SU-DHL-6 (cell line): ENCODE results near the gene TUNAR.

Source experiments
- H2AFZ ChIP-seq: fragments of 200-600 bp; sonication (generic); 2 replicates; pipeline ENCODE4 v1.6.1; 2014; ENCODE audit warnings: low read depth, mild to moderate bottlenecking, moderate library complexity, mixed read lengths, antibody characterized with exemption, low read length; ENCODE audit not compliant: severe bottlenecking
- H3F3A ChIP-seq: fragments of 200-600 bp; shearing (Covaris generic); 2 replicates; pipeline ENCODE4 v1.6.0; 2016; ENCODE audit warnings: antibody characterized with exemption, mild to moderate bottlenecking; ENCODE audit not compliant: insufficient read depth
- H3K27ac ChIP-seq: fragments of 200-600 bp; sonication (generic); 2 replicates; pipeline ENCODE4 v1.5.1; 2016; ENCODE audit warnings: low read depth, mild to moderate bottlenecking, low read length, moderate library complexity, mixed read lengths
- H3K27me3 ChIP-seq: fragments of 200-600 bp; sonication (generic), shearing (Covaris generic); 2 replicates; pipeline ENCODE4 v1.6.0; 2014; ENCODE audit warnings: mild to moderate bottlenecking, low read length
- H3K36me3 ChIP-seq: fragments of 200-600 bp; sonication (generic); 2 replicates; pipeline ENCODE4 v1.6.1; 2014; ENCODE audit warnings: mild to moderate bottlenecking, low read length, mixed read lengths
- H3K4me2 ChIP-seq: fragments of 300-600, 200-600 bp; shearing (Covaris generic), sonication (generic); 2 replicates; pipeline ENCODE4 v1.6.0; 2014; ENCODE audit warnings: low read length, low read depth, mild to moderate bottlenecking; ENCODE audit not compliant: poor library complexity, severe bottlenecking
- H3K4me3 ChIP-seq: fragments of 200-600 bp; sonication (generic); 2 replicates; pipeline ENCODE4 v1.5.1; 2014; ENCODE audit warnings: antibody characterized with exemption, low read length, mild to moderate bottlenecking, mixed read lengths; ENCODE audit not compliant: insufficient read depth, poor library complexity, severe bottlenecking
- H3K79me2 ChIP-seq: fragments of 200-600 bp; sonication (generic); 2 replicates; pipeline ENCODE4 v1.6.1; 2014; ENCODE audit warnings: mild to moderate bottlenecking, low read length, moderate library complexity; ENCODE audit not compliant: insufficient read depth
- H3K9ac ChIP-seq: fragments of 200-600 bp; sonication (generic); 2 replicates; pipeline ENCODE4 v1.7.0; 2014; ENCODE audit warnings: mild to moderate bottlenecking, low read length
- H3K9me2 ChIP-seq: fragments of 200-600 bp; sonication (generic); replicated peaks from 2 replicates; pipeline ENCODE4 v1.6.1; 2014; ENCODE audit warnings: low read length; ENCODE audit not compliant: insufficient read depth
- H3K9me3 ChIP-seq: fragments of 200-600 bp; sonication (generic); 2 replicates; pipeline ENCODE4 v1.6.1; 2014; ENCODE audit warnings: low read length, mixed read lengths; ENCODE audit not compliant: insufficient read depth
- H4K20me1 ChIP-seq: fragments of 200-600 bp; sonication (generic); 2 replicates; pipeline ENCODE4 v1.6.1; 2014; ENCODE audit warnings: low read depth, mild to moderate bottlenecking, antibody characterized with exemption, low read length, moderate library complexity, mixed read lengths
- EZH2phosphoT487 ChIP-seq: fragments of 200-600 bp; sonication (generic), shearing (Covaris generic); conservative IDR thresholded peaks from 2 replicates; pipeline ENCODE4 v1.6.1; 2018; ENCODE audit warnings: mild to moderate bottlenecking, antibody characterized with exemption, low read length, moderate library complexity, mixed read lengths
- TF ChIP-seq, protein P1 (sequence below): fragments of 200-600 bp; sonication (generic); IDR thresholded peaks from one replicate; pipeline ENCODE4 v1.5.1; 2017; ENCODE audit warnings: antibody characterized with exemption, mild to moderate bottlenecking, low read length, moderate library complexity; ENCODE audit not compliant: insufficient read depth, poor library complexity, severe bottlenecking

Gene TUNAR

GRCh38 chr14:95849761-95850160, 26.9 kb upstream of the TUNAR start:
- Histone ChIP-seq H3K9me3 (no peaks in the 10 kb centered on the region), H3K9me2 (no peaks in the 10 kb centered on the region), H3K9ac (no peak overlapping the region), H2AFZ (no peak overlapping the region), H3K4me2 (no peak overlapping the region), H3K79me2 (no peaks in the 10 kb centered on the region), H3K4me3 (no peak overlapping the region), H3K36me3 (no peaks in the 10 kb centered on the region), H4K20me1 (no peaks in the 10 kb centered on the region), H3K27me3 (0 out of 2 replicates have a peak, but pooled peaks cover 3% of the 10 kb centered on the region), H3K27ac (no peak overlapping the region), H3F3A (no peaks in the 10 kb centered on the region)
- no peak for TF ChIP-seq EZH2phosphoT487
- TF ChIP-seq, protein P1, sequence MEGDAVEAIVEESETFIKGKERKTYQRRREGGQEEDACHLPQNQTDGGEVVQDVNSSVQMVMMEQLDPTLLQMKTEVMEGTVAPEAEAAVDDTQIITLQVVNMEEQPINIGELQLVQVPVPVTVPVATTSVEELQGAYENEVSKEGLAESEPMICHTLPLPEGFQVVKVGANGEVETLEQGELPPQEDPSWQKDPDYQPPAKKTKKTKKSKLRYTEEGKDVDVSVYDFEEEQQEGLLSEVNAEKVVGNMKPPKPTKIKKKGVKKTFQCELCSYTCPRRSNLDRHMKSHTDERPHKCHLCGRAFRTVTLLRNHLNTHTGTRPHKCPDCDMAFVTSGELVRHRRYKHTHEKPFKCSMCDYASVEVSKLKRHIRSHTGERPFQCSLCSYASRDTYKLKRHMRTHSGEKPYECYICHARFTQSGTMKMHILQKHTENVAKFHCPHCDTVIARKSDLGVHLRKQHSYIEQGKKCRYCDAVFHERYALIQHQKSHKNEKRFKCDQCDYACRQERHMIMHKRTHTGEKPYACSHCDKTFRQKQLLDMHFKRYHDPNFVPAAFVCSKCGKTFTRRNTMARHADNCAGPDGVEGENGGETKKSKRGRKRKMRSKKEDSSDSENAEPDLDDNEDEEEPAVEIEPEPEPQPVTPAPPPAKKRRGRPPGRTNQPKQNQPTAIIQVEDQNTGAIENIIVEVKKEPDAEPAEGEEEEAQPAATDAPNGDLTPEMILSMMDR = no peak

DNA sequence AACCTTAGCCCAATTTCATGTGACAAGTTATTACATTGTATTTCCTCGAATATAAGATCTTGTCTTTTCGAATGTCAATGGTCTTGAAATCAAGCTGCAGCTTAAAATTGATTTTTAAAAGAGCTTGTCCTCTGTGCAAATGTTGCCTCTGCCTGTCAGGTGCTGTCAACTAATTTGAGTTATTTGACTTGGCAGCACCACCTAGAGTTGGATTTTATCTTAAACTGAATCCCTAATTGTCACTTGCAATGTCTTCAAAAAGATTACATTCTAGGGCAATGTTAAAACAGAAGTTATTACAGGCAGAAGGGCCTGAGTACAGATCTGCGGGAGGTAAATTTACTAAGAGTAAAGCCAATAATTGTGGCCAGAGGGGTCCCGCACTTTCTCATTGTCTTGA, 26.2 kb upstream of the TUNAR start:
- TF ChIP-seq, protein P1 = no peak
- no peak for TF ChIP-seq EZH2phosphoT487
- no peak overlapping the region for H3K4me2 ChIP-seq

DNA sequence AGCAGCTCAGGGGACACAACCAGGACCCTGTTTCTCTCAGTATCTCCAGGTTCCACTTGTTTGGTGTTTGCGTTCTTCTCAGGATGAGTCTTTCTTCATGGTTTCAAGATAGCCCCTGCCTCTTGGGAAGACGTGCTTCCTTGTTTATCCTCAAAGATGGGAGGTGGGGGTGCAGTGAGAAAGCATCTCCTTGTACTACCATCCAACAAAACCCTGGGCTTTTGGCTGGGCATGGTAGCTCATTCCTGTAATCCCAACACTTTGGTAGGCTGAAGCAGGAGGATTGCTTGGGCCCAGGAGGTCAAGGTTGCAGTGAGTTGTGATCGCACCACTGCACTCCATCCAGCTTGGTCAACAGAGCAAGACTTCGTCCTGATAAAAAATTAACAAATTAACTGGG, 21.0 kb upstream of the TUNAR start:
- no peaks in the 10 kb centered on the region for H3K27me3 ChIP-seq
- H2AFZ ChIP-seq = no peak overlapping the region
- no peaks in the 10 kb centered on the region for H3K9me3 ChIP-seq
- H3K4me2 ChIP-seq = no peak overlapping the region
- H3K9ac ChIP-seq = no peak overlapping the region
- TF ChIP-seq EZH2phosphoT487 = no peak
- TF ChIP-seq, protein P1 = no peak
- H3K36me3 ChIP-seq = no peaks in the 10 kb centered on the region
- no peak overlapping the region for H3K4me3 ChIP-seq
- no peak overlapping the region for H3K27ac ChIP-seq
- H3K9me2 ChIP-seq = no peaks in the 10 kb centered on the region
- no peaks in the 10 kb centered on the region for H3K79me2 ChIP-seq
- no peaks in the 10 kb centered on the region for H4K20me1 ChIP-seq
- H3F3A ChIP-seq = no peaks in the 10 kb centered on the region

More for the DNA sequence above, 26.2 kb upstream of the TUNAR start:
- 0 out of 2 replicates have a peak, but pooled peaks cover 3% of the 10 kb centered on the region for H3K27me3 ChIP-seq
- H3K4me3 ChIP-seq = no peak overlapping the region
- no peaks in the 10 kb centered on the region for H4K20me1 ChIP-seq
- H3K9me2 ChIP-seq = no peaks in the 10 kb centered on the region
- no peak overlapping the region for H3K9ac ChIP-seq
- no peaks in the 10 kb centered on the region for H3K36me3 ChIP-seq
- H3F3A ChIP-seq = no peaks in the 10 kb centered on the region
- H2AFZ ChIP-seq = no peak overlapping the region
- H3K27ac ChIP-seq = no peak overlapping the region
- H3K79me2 ChIP-seq = no peaks in the 10 kb centered on the region
- H3K9me3 ChIP-seq = no peaks in the 10 kb centered on the region

DNA sequence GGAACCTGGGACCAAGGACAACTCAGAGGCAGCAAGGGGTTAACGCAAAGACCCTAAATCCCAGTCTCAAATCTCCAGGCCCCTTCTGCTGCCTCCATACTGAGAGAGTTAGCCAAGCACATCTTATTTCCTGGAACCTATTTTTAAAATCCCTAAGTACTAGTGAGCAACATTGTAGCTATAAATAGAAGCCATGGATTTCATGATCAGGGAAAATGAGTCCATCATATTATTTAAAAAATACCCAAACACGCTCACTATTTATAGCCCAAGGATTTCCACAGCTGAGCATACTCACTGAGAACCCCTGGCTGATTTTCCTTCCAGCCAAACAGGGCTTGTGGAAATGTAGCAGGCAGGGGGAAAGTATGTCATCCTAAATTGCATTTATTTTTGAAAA, 19.4 kb upstream of the TUNAR start:
- Histone ChIP-seq H3K9ac (no peak overlapping the region), H3K27ac (no peak overlapping the region), H3K9me2 (no peaks in the 10 kb centered on the region), H3K4me2 (no peak overlapping the region), H3F3A (no peaks in the 10 kb centered on the region), H3K27me3 (no peaks in the 10 kb centered on the region), H3K4me3 (no peak overlapping the region), H4K20me1 (no peaks in the 10 kb centered on the region), H3K9me3 (no peaks in the 10 kb centered on the region), H2AFZ (no peak overlapping the region), H3K79me2 (no peaks in the 10 kb centered on the region), H3K36me3 (no peaks in the 10 kb centered on the region)
- TF ChIP-seq, protein P1 = no peak
- no peak for TF ChIP-seq EZH2phosphoT487
